HG03039 (cell line): Measurements from ENCODE around the gene MED25.

Source experiments
- ATAC-seq: cut with Tn5 transposase; IDR thresholded peaks from one replicate; pipeline ENCODE4 v1.9.1; 2021; ENCODE audit warnings: mild to moderate bottlenecking, moderate library complexity; ENCODE audit not compliant: unreplicated experiment

The MED25 gene

GRCh38 chr19:49817964-49818648, at the start of gene MED25:
MED25 (plus strand) TSS chr19:49818289; CDS start chr19:49818342, 53 bp downstream.
- ATAC-seq = peak; percentile 62

GRCh38 chr19:49770529-49770928, 47.6 kb upstream of the MED25 start:
- ATAC-seq = no peak

- no peak for ATAC-seq
Measured at GRCh38 chr19:49771674-49772139, 46.4 kb upstream of the MED25 start.

- no peak for ATAC-seq
Measured at GRCh38 chr19:49772850-49773432, 45.1 kb upstream of the MED25 start.

- ATAC-seq = no peak
Measured at GRCh38 chr19:49773663-49774350, 44.3 kb upstream of the MED25 start.

- ATAC-seq = no peak
Measured at GRCh38 chr19:49774969-49775368, 43.1 kb upstream of the MED25 start.

GRCh38 chr19:49775742-49776370, 42.2 kb upstream of the MED25 start:
- ATAC-seq = no peak

- no peak for ATAC-seq
Measured at GRCh38 chr19:49776371-49776764, 41.7 kb upstream of the MED25 start.

- ATAC-seq = no peak
Measured at GRCh38 chr19:49779731-49780555, 38.1 kb upstream of the MED25 start.

GRCh38 chr19:49780861-49781260, 37.2 kb upstream of the MED25 start:
- ATAC-seq = no peak

GRCh38 chr19:49781394-49781793, 36.7 kb upstream of the MED25 start:
- ATAC-seq = no peak

- ATAC-seq = no peak
Measured at GRCh38 chr19:49782515-49782914, 35.6 kb upstream of the MED25 start.

GRCh38 chr19:49786376-49786820, 31.7 kb upstream of the MED25 start:
- ATAC-seq = no peak

GRCh38 chr19:49787746-49788145, 30.3 kb upstream of the MED25 start:
- no peak for ATAC-seq

GRCh38 chr19:49788857-49789256, 29.2 kb upstream of the MED25 start:
- ATAC-seq = no peak

- ATAC-seq = no peak
Measured at GRCh38 chr19:49790866-49791265, 27.2 kb upstream of the MED25 start.

GRCh38 chr19:49791776-49792445, 26.2 kb upstream of the MED25 start:
- ATAC-seq = no peak

- no peak for ATAC-seq
Measured at GRCh38 chr19:49792829-49793560, 25.1 kb upstream of the MED25 start.

GRCh38 chr19:49793561-49793840, 24.6 kb upstream of the MED25 start:
- ATAC-seq = no peak

- ATAC-seq = no peak
Measured at GRCh38 chr19:49795615-49796014, 22.5 kb upstream of the MED25 start.
